Activated CD8-positive, alpha-beta memory T cell treated with anti-CD3 and anti-CD28 coated beads for 1 hour (primary cell): Measurements from ENCODE around the gene OS9.
"Not testable (repeated sequence)": the region's sequence is repeated elsewhere in the genome, so short reads cannot be mapped to it uniquely, and the experiment has no call there.

Experiments used
- DNase-seq, 2 donors: peaks; one replicate each; pipeline ENCODE4 v3.0.0-alpha.2; 2020; ENCODE audit warnings: low read depth in 1 of 2; ENCODE audit errors: extremely low read depth in 1 of 2

OS9 gene

GRCh38 chr12:57693659-57694458 lies at the start of gene OS9:
TSS of gene OS9 (plus strand) at chr12:57694132. CDS start at chr12:57694162, 30 bp downstream.
- DNase-seq: peak; percentile 85 to 93

- DNase-seq: not testable (repeated sequence)
These were observed 47.8 kb upstream of the OS9 start for GRCh38 chr12:57645990-57646658.

GRCh38 chr12:57646659-57647049 lies 47.3 kb upstream of the OS9 start:
- not testable (repeated sequence) for DNase-seq

GRCh38 chr12:57654042-57654441 lies 39.9 kb upstream of the OS9 start:
- no peak for DNase-seq

GRCh38 chr12:57655541-57656240 lies 38.2 kb upstream of the OS9 start:
- DNase-seq: no peak

GRCh38 chr12:57656408-57656807 lies 37.5 kb upstream of the OS9 start:
- not testable (repeated sequence) for DNase-seq

- no peak for DNase-seq
These were observed 36.2 kb upstream of the OS9 start for GRCh38 chr12:57657744-57658143.

GRCh38 chr12:57658890-57659289 lies 35.0 kb upstream of the OS9 start:
- no peak for DNase-seq

- DNase-seq: no peak
These were observed 32.6 kb upstream of the OS9 start for GRCh38 chr12:57661376-57661775.

GRCh38 chr12:57665066-57665820 lies 28.7 kb upstream of the OS9 start:
- not testable (repeated sequence) for DNase-seq

- no peak for DNase-seq
These were observed 27.0 kb upstream of the OS9 start for GRCh38 chr12:57666897-57667296.

- DNase-seq: not testable (repeated sequence)
These were observed 24.2 kb upstream of the OS9 start for GRCh38 chr12:57669691-57670090.

GRCh38 chr12:57671811-57672210 lies 22.1 kb upstream of the OS9 start:
- DNase-seq: not testable (repeated sequence)

GRCh38 chr12:57672801-57673200 lies 21.1 kb upstream of the OS9 start:
- DNase-seq: no peak

GRCh38 chr12:57674691-57675090 lies 19.2 kb upstream of the OS9 start:
- no peak for DNase-seq

- DNase-seq: not testable (repeated sequence)
These were observed 16.0 kb upstream of the OS9 start for GRCh38 chr12:57677947-57678346.

GRCh38 chr12:57679697-57680096 lies 14.2 kb upstream of the OS9 start:
- no peak for DNase-seq

GRCh38 chr12:57687862-57688261 lies 6.1 kb upstream of the OS9 start:
- DNase-seq: no peak

GRCh38 chr12:57688931-57689330 lies 5.0 kb upstream of the OS9 start:
- no peak for DNase-seq

- no peak for DNase-seq
These were observed 1.4 kb upstream of the OS9 start for GRCh38 chr12:57692500-57692899.

- DNase-seq: no peak
These were observed 644 bp upstream of the OS9 start for GRCh38 chr12:57693317-57693658.
